HG02852 (cell line): ENCODE measurements around the gene NEO1.

Experiments used
- ATAC-seq: cut with Tn5 transposase; IDR thresholded peaks from one replicate; pipeline ENCODE4 v1.9.1; 2021; ENCODE audit warnings: mild to moderate bottlenecking, moderate library complexity; ENCODE audit not compliant: unreplicated experiment

Gene NEO1

DNA sequence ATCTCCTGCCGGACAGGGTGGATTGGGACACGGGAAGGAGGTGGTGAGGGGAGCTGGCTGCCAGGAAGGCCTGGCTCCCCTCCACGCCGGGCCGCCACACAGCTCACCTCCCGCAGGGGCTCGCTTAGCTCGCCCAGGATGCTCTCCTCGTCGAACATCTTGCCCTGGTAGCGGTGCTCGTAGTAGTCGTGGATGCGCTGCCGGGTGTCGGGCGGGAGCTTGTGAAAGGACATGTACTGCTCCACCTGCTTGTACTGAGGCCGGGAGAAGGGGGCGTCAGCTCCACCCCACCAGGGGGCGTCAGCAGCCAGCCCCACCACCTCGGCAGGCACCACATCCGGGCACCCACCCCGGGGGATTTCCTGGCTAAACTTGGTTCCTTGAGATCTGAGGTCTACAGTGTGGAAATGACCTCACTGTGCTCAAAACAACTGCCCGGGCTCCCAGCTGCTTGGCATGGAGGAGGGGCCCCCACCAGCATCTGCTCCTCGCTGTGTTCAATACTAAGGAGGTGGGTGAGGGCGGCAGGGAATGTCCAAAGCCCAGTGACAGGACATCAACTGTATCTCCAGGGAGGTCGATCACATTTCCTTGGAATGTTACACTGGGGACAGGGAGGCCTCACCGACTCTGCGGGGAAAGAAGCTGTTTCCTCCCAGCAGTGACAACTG lies 273.1 kb downstream of the NEO1 start:
- ATAC-seq: no peak

- no peak for ATAC-seq
Measured at GRCh38 chr15:73326157-73326556, 273.9 kb downstream of the NEO1 start.

DNA sequence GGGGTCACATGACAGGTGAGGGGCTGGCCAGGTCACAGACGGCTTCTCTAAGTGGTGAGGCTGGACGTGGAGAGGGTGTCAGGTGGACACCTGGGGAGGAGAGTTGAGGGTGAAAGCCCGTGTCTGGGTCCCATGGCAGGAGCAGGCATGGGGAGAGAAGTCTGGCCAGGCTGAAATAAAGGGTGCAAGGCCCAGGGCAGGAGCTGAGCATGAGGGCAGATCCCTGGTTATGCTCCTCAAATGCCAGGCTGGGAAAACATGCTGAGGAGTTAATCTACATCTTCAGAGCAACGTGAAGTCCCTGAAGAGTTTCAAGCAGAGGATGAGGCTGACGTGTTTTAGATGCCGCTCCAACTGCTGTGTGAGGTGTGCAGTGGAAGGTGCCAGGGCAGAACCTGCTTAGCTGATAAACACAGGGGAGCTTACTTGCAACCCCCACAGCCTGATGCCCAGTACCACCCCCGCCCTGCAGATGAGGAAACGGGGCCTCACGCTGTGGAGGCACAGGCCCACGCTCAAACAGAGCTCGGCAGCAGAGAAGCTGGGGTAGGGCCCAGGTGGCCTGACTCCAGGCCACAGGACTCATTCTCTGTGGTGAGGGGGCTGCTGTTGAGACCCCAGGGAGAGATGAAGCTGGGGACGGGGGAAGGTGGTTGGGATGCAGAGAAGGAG lies 276.0 kb downstream of the NEO1 start:
- ATAC-seq: no peak

DNA sequence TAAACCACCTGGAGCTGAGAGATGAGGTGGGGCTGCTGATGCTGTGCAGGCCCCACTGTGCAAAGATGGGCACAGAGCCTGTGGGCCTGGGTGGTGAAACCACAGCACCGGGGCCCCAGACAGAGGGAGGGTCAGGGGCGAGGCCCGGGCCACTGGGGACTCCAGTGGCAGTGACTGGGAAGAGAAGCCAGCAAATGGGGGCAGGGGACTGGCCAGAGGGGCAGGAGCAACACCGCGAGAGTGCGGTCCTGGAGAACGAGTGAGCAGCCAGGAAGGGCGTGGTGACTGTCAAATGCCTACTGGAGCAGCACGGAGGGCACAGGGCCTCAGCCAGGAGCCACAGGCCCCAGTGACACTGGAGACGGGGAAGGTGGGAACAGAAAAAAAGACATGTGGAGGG lies 276.7 kb downstream of the NEO1 start:
- no peak for ATAC-seq

DNA sequence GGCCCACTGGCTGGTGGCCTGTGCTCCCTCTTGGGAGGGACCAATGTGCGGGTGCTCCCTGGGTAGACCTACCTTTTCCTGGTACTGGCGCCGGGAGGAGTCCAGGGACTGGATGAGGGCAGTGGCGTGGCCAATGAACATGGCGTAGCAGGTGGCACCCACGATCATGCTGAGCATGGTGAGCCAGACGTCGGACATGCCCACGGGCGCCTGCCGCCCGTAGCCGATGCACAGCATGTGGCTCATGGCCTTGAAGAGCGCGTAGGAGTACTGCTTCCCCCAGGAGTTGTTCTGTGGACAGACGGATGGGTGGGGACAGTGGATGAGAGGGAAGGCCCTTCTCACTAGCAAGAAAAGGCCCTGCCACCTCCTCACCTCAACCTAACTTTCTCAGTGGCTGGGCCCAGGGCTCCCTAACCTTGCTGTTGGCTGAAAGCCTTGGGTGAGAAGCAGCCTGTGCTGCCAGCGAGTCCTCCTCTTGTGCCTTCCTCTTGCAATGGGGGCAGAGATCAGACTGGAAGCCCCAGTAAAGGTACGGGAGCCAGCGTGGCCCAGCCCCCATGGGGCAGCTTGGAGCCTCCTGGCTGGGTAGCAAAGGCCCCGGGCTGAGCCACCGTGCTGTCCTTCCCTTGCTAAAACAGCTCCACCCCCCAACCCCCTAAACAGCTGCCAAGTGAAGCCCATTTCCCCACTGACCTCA lies 277.4 kb downstream of the NEO1 start:
- no peak for ATAC-seq

DNA sequence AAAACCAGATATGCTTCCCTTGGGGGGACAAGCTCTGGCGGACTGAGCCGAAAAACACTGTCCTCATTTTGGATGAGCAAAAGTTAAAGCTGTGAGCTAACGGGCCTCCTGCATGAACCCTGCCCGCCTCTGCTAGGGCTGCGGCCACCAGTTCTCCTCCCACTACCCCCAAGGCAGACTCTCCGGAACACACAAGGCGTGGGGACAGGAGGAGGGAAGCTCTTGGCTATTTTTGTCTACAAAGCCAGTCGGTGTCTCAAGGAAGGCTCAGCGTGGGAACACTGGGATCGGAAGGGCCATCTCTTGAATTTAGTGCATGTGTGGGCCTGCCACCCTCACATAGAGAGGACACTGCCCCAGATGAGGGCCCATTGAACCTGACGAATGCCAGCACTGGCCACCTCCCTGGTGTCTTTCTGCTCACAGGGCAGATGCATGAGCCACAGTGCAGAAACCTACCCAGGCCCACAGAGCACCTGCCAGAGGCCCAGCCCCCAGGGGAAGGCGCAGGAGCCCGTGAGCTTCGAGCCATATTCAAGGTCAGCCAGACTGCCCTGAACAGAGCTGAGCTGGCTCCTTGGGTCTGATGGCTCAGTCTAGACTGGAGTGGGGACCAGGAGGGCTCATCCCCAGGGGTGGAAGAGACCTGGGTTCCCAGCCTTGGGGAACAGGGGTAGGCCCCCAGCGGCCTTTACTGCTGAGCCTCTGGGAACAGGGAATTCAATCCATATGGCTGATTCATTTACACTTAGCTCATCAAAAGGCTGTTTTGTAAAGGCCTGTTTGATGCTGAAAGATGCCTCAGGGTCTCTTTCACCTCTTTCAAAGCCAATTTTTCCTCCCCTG lies 278.2 kb downstream of the NEO1 start:
- ATAC-seq: no peak

DNA sequence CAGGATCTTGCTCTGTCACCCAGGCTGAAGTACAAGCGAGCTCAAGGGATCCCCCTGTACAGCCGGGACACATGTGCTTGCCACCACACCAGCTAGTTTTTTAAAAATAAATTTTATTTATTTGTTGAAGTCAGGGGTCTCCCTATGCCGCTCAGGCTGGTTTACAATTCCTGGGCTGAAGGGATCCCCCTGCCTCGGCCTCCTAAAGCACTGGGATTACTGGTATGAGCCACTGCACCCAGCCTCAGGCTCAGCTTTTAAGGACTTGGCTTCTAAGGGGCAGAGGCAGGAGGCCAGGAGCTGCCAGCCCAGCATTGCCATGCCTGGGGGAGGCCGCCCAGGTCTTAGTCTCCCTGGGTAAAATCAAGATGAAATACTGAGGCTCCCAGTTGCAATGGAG lies 279.2 kb downstream of the NEO1 start:
- no peak for ATAC-seq

- ATAC-seq: no peak
Measured at GRCh38 chr15:73331991-73332925, 280.0 kb downstream of the NEO1 start.

- no peak for ATAC-seq
Measured at GRCh38 chr15:73333001-73333400, 280.7 kb downstream of the NEO1 start.

GRCh38 chr15:73334086-73334485 lies 281.8 kb downstream of the NEO1 start:
- ATAC-seq: no peak

DNA sequence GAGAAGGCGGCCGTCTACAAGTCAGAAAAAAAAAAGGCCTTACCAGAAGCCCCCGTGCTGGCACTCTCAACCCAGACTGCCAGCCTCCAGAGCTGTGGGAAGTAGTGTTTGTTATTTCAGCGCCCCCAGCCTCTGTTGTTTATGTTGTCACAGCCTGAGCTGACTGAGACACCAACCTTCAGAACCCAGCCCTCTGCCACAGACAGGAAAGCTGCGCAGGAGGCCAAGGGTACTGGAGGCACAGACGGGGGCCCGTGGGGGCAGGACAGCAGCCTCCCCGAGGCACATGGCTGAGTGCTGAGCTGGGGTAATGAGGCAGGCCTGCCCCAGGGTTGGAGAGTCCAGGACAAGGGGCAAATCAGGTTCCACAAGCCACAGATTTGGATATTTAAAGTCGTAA lies 282.8 kb downstream of the NEO1 start:
- no peak for ATAC-seq

DNA sequence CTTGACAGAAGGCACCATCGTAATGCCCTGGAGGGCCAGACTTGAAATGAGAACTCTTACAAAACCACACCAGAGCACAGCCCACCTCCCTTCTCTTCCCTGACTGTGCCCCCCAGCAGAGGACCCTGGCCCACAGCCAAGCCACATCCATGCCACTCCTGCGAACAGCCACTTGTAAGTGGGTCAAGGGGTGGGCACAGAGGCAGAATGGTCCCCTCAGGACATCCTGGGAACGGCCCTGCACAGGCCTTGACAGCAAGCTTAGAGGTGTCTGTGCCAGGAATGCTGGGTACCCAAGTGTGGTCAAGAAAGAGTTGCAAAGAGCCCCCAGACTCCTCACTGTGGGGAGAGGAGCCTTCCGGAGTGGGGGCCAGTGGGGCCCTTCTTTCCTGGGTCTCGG lies 283.2 kb downstream of the NEO1 start:
- no peak for ATAC-seq

DNA sequence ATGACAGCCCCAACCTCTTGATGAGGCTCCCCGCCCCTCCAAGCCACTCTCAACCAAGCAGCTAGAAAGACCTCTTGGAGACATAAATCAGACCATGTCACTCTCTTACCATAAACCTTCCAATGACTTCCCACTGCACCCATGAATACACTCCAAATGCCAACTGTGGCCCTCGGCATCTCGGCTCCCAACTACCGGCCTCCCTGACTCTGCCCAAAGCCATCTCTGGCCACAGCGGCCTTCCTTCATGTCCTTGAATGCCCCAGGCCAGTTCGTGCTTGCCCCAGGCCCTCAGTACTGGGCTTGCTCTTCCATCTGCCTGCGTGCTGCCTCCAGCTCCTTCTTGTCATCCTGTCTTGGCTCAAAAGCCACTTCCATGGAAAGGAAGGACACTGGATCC lies 284.5 kb downstream of the NEO1 start:
- no peak for ATAC-seq

GRCh38 chr15:73337187-73337586 lies 284.9 kb downstream of the NEO1 start:
- ATAC-seq: no peak

DNA sequence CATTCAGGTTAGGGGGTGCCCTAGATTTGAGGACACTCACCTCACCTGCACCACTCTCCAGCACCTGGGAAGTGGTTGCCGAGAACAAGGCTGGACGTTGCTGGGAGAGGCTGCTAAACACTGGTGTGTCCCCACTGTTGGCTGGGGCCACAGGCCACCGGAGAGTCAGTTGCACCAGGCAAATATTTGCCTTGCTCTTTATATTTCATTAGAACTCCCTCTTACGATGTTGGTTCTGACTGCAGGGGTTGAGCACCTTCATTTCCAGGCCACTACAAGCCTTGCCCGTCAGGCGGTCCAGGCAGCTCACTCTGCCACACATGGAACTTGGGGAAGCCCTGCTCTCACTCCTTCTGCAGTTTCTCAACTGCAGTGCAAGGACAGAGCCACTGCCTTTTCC lies 285.8 kb downstream of the NEO1 start:
- ATAC-seq: no peak

DNA sequence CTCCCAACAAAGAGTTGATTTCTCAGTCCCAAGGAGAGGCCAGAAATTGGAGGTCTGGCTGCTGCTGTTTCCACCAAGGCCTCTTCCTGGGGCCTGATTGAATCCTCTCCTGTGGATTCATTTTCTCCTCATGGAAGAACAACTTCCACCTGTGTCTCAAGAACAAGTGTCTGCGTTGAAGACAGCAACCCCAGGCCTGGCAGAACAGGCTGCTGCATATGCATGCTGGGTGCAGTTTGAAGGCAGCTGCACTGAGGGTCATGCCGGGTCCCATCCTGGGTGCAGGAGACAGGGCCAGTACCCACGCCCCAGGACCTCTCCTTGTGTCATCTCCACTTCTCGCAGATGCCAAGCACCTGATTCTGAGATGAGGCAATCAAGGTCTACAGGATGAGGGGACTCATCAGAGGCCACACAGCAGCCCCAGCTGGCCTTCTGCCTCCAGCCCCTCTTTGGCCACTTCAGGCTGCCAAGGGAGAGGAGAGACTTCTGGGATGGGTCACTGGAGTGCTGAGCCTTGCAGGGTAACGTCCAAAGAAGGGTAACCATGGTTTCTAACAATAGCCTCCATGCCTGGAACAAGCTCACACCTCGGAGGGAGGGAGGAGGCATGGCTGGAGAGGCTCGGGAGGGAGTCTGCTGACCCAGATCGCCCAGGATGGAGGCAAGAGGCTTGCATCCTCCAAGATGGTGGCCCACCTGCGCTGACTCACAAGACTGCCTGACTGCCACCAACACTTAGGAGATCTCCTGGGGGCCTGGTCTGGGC lies 286.5 kb downstream of the NEO1 start:
- no peak for ATAC-seq

DNA sequence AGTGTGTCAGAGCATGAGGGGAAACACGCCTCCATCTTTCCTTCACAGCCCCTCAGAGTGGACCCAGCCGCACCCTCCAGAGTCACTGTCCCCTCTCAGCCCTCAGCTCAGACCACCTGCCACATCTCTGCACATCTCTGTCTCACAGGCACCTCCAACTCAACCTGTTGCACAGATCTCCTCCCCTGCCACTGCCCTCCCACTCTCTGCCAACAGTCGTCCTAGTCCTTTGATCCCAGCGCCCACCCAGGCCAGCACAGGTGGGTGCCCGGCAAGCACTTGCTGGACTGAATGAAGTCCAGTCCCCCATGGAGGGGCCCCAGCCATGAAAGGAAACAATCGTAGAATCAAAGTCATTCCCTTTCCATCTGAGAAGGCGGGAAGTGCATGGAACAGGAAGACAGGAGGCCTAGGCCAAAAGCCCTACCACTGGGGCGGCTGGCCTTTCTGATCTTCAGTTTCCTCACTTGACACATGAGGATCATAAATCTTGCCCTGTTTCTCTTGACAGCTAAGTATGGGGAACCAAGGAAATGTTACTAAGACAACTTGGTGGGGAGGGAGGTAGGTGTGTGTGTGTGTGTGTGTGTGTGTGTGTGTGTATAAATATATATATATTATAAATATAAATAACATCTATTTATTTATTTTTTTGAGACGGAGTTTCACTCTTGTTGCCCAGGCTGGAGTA lies 288.4 kb downstream of the NEO1 start:
- no peak for ATAC-seq

DNA sequence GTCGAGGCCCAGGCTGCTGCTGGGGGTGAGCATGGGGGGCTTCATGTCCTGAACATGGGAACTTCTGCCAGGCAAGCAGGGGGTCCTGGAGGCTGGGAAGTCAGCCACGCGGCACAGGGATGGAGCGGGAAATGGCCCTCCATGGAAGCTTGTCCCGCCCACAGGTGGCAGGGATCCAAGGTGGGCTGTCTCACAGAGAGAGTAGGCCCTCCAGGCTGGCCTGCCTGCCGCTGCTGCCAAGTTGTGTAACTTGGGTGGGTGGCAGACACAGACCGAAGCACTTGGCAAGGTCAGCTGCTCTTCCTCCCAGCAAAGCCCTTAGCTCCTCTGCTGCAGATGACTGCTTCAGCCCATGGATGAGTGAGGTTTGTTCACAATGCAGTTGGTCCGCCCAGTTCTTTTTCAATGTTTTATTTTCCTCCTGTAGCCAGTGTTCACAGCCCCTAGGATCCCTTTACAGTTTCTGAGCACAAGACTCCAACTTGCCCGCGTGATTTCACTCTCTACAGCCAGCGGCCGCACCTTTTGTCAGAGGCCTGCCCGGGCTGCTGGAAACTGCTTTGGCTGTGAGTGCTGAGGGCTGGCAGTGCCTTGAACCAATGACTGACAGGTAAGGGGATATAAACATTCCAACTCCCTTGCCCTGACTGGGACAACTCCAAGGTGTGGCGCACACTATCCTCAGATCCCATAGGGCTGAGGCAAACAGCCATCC lies 289.8 kb downstream of the NEO1 start:
- no peak for ATAC-seq
